HG03039 (cell line): ENCODE measurements around the gene C4B.
"Not testable (repeated sequence)": the region's sequence is repeated elsewhere in the genome, so short reads cannot be mapped to it uniquely, and the experiment has no call there.

Source experiments
- ATAC-seq: cut with Tn5 transposase; IDR thresholded peaks from one replicate; pipeline ENCODE4 v1.9.1; 2021; ENCODE audit warnings: mild to moderate bottlenecking, moderate library complexity; ENCODE audit not compliant: unreplicated experiment

The C4B gene

GRCh38 chr6:32049736-32050135 lies 35.1 kb downstream of the C4B start:
- ATAC-seq = not testable (repeated sequence)

- no peak for ATAC-seq
These were observed 36.0 kb downstream of the C4B start for GRCh38 chr6:32050562-32050961.

- ATAC-seq = not testable (repeated sequence)
These were observed 38.0 kb downstream of the C4B start for GRCh38 chr6:32052626-32053025.

- ATAC-seq = not testable (repeated sequence)
These were observed 38.7 kb downstream of the C4B start for GRCh38 chr6:32053314-32053713.

GRCh38 chr6:32055756-32056155 lies 41.2 kb downstream of the C4B start:
- not testable (repeated sequence) for ATAC-seq

- ATAC-seq = no peak
These were observed 41.7 kb downstream of the C4B start for GRCh38 chr6:32056254-32056653.

- ATAC-seq = no peak
These were observed 43.4 kb downstream of the C4B start for GRCh38 chr6:32057966-32058365.

- ATAC-seq = no peak
These were observed 43.9 kb downstream of the C4B start for GRCh38 chr6:32058511-32058963.

- no peak for ATAC-seq
These were observed 46.5 kb downstream of the C4B start for GRCh38 chr6:32060966-32061655.

GRCh38 chr6:32064706-32065105 lies 50.1 kb downstream of the C4B start:
- no peak for ATAC-seq

GRCh38 chr6:32067521-32067920 lies 52.9 kb downstream of the C4B start:
- not testable (repeated sequence) for ATAC-seq

GRCh38 chr6:32068315-32068714 lies 53.7 kb downstream of the C4B start:
- ATAC-seq = not testable (repeated sequence)

- ATAC-seq = no peak
These were observed 54.3 kb downstream of the C4B start for GRCh38 chr6:32068867-32069266.

- no peak for ATAC-seq
These were observed 54.9 kb downstream of the C4B start for GRCh38 chr6:32069460-32069859.

- ATAC-seq = no peak
These were observed 55.4 kb downstream of the C4B start for GRCh38 chr6:32069878-32070515.

GRCh38 chr6:32070814-32071543 lies 56.4 kb downstream of the C4B start:
- no peak for ATAC-seq

- ATAC-seq = no peak
These were observed 58.5 kb downstream of the C4B start for GRCh38 chr6:32073101-32073500.

GRCh38 chr6:32073613-32074012 lies 59.0 kb downstream of the C4B start:
- ATAC-seq = no peak

- ATAC-seq = no peak
These were observed 60.5 kb downstream of the C4B start for GRCh38 chr6:32074996-32075532.

- ATAC-seq = no peak
These were observed 61.2 kb downstream of the C4B start for GRCh38 chr6:32075781-32076180.

- no peak for ATAC-seq
These were observed 61.8 kb downstream of the C4B start for GRCh38 chr6:32076321-32076809.
